ENCODE results near the gene MEF2A.

- TF ChIP-seq POLR2A (IDR thresholded peaks at IDR 0.05; ENCODE audit: low read length): no peak
- no peak for TF ChIP-seq GATA1 (IDR thresholded peaks at IDR 0.05; ENCODE audit: low read depth, low read length)
Observed at GRCh38 chr15:99709243-99709986, 143.6 kb downstream of the MEF2A start.

Measured in erythroblast (primary cell).